Measurements from ENCODE around the gene SIK2.
"Not testable (repeated sequence)": the region's sequence is repeated elsewhere in the genome, so short reads cannot be mapped to it uniquely, and the experiment has no call there.

The SIK2 gene

DNA sequence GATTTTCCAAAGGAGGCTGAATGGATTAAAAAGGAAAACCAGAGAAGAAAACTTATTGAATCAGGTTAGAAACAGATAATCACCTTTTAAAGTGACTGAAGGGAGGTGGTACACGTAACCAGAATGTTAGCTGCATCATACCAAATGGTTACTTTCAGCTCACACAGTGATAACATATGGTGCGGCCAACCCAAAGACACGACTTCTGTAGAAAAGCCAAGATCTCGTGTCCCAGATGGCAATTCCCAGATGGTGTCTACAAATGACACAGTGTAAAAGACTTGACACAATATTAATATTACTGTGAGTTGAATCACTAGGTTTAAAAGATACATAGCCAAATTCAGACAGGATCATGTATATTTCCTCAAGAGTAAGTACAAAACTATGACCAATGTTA, 158.8 kb downstream of the SIK2 start:
- no peak for DNase-seq (ENCODE audit: low spot score)

DNA sequence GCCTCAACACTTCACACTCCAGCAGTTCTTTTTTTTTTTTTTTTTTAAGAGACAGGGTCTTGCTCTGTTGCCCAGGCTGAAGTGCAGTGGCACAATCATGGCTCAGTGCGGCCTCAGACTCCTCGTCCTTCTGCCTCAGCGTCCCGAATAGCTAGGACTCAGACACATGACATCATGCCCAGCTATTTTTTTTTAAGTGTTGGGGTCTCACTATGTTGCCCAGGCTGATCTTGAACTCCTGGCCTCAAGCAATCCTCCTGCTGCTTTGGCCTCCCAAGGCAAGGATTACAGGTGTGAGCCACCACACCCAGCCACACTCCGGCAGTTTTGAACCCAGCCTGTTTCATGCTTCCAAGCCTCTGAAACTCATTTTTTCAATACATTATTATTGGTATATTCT, 160.3 kb downstream of the SIK2 start:
- DNase-seq (ENCODE audit: low spot score) = no peak

DNA sequence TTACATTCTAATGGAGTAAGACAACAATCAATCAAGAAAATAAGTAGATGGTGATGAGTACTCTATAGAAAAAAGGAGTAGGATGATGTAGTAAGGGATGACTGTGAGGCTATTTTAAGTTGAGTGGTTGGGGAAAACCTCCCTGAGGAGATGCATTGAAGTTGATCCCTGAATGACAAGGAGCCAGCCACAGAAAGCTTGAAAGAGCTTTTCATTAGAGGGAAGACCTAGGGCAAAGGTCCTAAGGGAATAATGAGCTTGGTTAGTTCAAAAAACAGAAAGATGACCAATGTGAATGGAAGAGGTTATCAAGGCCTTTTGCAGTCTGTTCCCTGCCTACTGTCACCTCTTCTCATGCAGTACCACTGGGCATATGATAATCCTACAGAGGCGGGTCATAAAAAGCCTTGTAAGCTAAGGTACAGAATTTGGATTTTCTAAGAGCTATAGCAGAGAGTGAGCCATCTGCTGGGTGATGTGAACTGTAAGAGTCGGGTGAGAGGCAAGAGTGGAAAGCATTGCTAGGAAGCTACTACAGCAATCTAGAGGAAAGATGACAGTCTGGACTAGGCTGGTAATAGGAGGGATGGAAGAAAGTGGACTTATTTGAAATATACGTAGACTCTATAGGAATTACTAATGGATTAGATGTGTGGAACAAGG, 160.9 kb downstream of the SIK2 start:
- peak; percentile 83 for DNase-seq (ENCODE audit: low spot score)

GRCh38 chr11:111764621-111765020, 162.4 kb downstream of the SIK2 start:
- DNase-seq (ENCODE audit: low spot score) = peak; percentile 86

DNA sequence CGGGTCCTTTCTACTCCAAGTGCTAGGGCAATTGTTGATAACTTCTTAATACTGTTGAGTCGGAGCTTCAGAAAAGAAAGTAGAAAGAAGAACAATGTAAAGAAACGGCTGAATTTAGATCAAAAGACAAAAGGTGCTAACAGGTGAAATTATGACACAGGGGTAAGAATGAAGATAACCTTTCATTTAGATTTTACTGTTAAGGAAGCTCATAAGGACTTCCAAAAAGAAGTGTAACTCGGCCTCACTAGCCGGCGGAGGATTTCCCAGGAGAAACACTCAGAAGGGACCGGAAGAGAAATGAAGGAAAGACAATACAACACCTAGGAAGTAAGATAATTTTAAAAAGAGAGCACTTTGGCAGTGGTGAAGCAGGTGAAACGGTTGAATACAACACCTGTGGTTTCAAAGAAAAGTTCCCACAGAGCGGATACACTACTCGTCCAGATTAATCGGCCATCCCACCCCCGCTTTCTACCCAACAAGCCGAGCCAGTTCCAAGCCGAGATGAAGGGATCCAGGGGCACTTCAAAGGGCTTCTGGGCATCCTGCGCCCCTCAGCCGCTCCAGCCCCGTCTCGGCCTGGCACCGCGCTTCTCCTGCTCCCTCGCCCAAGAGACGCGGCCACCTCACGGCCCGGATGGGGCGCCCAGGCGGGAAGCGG, 163.2 kb downstream of the SIK2 start:
- DNase-seq (ENCODE audit: low spot score) = peak; percentile 3

- peak; percentile 78 for DNase-seq (ENCODE audit: low spot score)
Observed at GRCh38 chr11:111765984-111766833, 164.0 kb downstream of the SIK2 start, which contains the start of gene PPP2R1B. Gene PPP2R1B, minus strand, starts transcription at chr11:111766389. Its CDS starts 28 bp downstream, at chr11:111766361.

- DNase-seq (ENCODE audit: low spot score) = no peak
Observed at GRCh38 chr11:111766834-111767142, 164.5 kb downstream of the SIK2 start.

DNA sequence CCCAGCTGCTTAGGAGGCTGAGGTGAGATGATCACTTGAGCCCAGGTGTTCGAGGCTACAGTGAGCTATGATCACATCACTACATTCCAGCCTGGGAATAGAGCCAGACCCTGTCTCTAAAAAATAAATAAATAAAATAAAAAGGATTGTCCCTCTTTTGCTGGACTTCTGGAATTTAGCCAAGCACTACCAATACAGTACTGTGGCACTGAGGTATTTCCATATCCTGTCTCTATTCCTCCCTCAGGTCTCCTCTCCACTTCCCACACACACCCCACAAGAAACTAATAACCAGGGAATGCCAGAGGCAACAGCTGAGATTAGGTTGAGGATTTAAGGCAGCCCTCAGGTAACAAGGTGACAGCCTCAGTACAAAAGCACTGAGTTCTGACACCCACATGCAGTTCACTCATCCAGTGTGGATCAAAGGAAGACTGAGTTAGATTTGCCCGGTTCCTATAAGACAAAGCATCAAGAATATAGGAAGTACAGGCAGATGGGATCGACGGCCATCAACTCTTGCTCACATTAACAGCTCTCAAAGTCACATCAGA, 168.4 kb downstream of the SIK2 start:
- no peak for DNase-seq (ENCODE audit: low spot score)

GRCh38 chr11:111771205-111771604, 169.0 kb downstream of the SIK2 start:
- not testable (repeated sequence) for DNase-seq (ENCODE audit: low spot score)

DNA sequence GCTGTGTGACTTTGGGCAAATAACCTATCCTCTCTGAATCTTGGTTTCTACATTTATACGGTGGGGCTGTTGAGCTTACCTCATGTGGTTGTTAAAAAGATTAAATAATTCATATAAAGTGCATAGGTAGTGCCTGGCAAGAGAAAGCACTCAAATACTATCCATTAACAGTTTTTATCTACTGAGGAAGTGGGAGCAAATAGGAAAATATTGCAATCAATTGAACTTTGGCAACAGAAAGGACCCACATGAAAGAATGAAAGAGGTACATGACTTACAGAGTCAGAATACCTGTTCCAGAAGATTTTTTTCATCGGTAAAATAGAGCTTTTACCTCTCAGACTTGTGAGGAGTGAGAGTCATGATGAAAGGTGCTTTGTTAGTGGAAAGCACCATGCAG, 170.3 kb downstream of the SIK2 start:
- DNase-seq (ENCODE audit: low spot score) = no peak

- no peak for DNase-seq (ENCODE audit: low spot score)
Observed at GRCh38 chr11:111774955-111775710, 172.9 kb downstream of the SIK2 start.

- no peak for DNase-seq (ENCODE audit: low spot score)
Observed at GRCh38 chr11:111776398-111777093, 174.3 kb downstream of the SIK2 start.

- peak; percentile 69 for DNase-seq (ENCODE audit: low spot score)
Observed at GRCh38 chr11:111777094-111778046, 175.1 kb downstream of the SIK2 start.

- DNase-seq (ENCODE audit: low spot score) = no peak
Observed at GRCh38 chr11:111778047-111778558, 175.9 kb downstream of the SIK2 start.

DNA sequence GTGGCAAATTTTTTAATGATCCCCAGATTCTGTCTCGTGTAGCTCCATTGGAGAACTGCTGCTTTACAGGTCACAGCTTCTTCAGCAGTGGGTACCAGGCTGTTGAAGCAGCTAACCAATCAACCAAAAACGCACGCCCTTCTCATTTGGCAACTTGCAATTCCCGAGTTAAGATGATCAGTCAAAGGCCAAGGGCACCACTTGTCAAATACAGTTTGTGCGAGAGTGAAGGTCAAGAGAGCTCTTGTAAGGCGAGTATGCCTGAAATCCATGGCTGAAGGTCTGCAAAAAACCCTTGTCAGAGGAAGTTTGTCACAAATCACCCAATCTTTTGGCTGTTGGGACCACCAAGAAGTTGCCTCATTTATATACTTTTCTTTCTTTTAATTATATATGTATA, 176.9 kb downstream of the SIK2 start:
- no peak for DNase-seq (ENCODE audit: low spot score)

Data from COLO829 (cell line).